ENCODE results near the gene CNOT10.

Gene CNOT10

GRCh38 chr3:32759342-32759741 is 74.4 kb downstream of the CNOT10 start:
- H3K27ac ChIP-seq, result no peak overlapping the region
- no peaks in the 10 kb centered on the region for H3K4me1 ChIP-seq
- no peak for TF ChIP-seq CTCF (IDR thresholded peaks at IDR 0.05)
- intact Hi-C loops (cut with DNase I; ENCODE audit: low total_unique reads), result no loop called here
- no peaks in the 10 kb centered on the region for H3K9me3 ChIP-seq
- H3K27me3 ChIP-seq, result no peaks in the 10 kb centered on the region
- DNase-seq, result no peak
- peaks cover 24 to 51% (median 29%) of the 10 kb centered on the region in 3 donors for H3K36me3 ChIP-seq
- no peak overlapping the region for H3K4me3 ChIP-seq

- TF ChIP-seq CTCF (IDR thresholded peaks at IDR 0.05), result no peak
- Histone ChIP-seq H3K27ac (no peak overlapping the region), H3K4me3 (no peak overlapping the region), H3K9me3 (no peaks in the 10 kb centered on the region), H3K27me3 (no peaks in the 10 kb centered on the region), H3K4me1 (no peaks in the 10 kb centered on the region), H3K36me3 (peaks cover 50 to 94% (median 53%) of the 10 kb centered on the region in 3 donors)
- intact Hi-C loops (cut with DNase I; ENCODE audit: low total_unique reads), result no loop called here
- DNase-seq, result no peak
Observed at GRCh38 chr3:32764481-32764880, 79.5 kb downstream of the CNOT10 start.

GRCh38 chr3:32778389-32778788 is 93.4 kb downstream of the CNOT10 start:
- H3K4me1 ChIP-seq, result peaks cover 0 to 9% (median 4%) of the 10 kb centered on the region in 4 donors
- no peak for DNase-seq

GRCh38 chr3:32780071-32780734 is 95.2 kb downstream of the CNOT10 start:
- Histone ChIP-seq H3K4me3 (peak overlapping the region; percentile 50 to 62), H3K9me3 (no peaks in the 10 kb centered on the region), H3K27ac (no peak overlapping the region), H3K27me3 (no peaks in the 10 kb centered on the region), H3K4me1 (peaks cover 0 to 9% (median 4%) of the 10 kb centered on the region in 4 donors), H3K36me3 (peaks cover 0 to 8% (median 0%) of the 10 kb centered on the region in 3 donors)
- intact Hi-C loops (cut with DNase I; ENCODE audit: low total_unique reads), result no loop called here
- no peak for DNase-seq
- no peak for TF ChIP-seq CTCF (IDR thresholded peaks at IDR 0.05)

More at GRCh38 chr3:32778389-32778788, 93.4 kb downstream of the CNOT10 start:
- Histone ChIP-seq H3K36me3 (peaks cover 0 to 26% (median 2%) of the 10 kb centered on the region in 3 donors), H3K4me3 (no peak overlapping the region), H3K27me3 (no peaks in the 10 kb centered on the region), H3K9me3 (no peaks in the 10 kb centered on the region), H3K27ac (no peak overlapping the region)
- no peak for TF ChIP-seq CTCF (IDR thresholded peaks at IDR 0.05)
- intact Hi-C loops (cut with DNase I; ENCODE audit: low total_unique reads), result no loop called here

- Histone ChIP-seq H3K36me3 (peaks cover 0 to 2% (median 0%) of the 10 kb centered on the region in 3 donors), H3K4me1 (peaks cover 0 to 9% (median 4%) of the 10 kb centered on the region in 4 donors), H3K4me3 (peak overlapping the region; percentile 50 to 62), H3K27me3 (no peaks in the 10 kb centered on the region), H3K9me3 (no peaks in the 10 kb centered on the region), H3K27ac (no peak overlapping the region)
- DNase-seq, result peak in 1 of 2 donors; percentile 25
- no peak for TF ChIP-seq CTCF (IDR thresholded peaks at IDR 0.05)
- intact Hi-C loops (cut with DNase I; ENCODE audit: low total_unique reads), result no loop called here
Observed at GRCh38 chr3:32780735-32781210, 95.8 kb downstream of the CNOT10 start.
